NCI-H1436 treated with DMSO at 0.1 percent for 48 hours (cell line): ENCODE data around the gene CCDC60.

Experiments used
- DNase-seq: peaks from one replicate; lab custom pipeline; 2025; lab: John Stamatoyannopoulos, UW

Gene CCDC60

DNA sequence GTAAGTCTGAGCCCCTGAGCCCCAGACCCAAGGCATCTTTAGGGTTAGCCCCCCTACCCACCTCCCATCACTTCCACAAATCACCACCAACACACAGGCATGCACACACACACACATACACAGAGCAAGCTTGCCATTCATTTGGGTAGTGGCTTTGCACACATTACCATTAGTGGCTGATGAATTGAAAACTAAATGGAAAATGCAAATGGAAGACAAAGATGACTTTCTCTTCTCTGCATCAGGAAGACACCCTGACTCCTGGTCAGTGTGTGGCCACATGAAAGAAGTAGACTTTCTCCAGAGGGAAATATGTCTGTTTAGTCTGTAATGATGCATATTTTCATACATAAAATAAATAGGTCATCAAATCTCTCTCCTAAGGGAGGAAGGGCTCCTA lies 55.2 kb downstream of the CCDC60 start:
- DNase-seq = no peak

DNA sequence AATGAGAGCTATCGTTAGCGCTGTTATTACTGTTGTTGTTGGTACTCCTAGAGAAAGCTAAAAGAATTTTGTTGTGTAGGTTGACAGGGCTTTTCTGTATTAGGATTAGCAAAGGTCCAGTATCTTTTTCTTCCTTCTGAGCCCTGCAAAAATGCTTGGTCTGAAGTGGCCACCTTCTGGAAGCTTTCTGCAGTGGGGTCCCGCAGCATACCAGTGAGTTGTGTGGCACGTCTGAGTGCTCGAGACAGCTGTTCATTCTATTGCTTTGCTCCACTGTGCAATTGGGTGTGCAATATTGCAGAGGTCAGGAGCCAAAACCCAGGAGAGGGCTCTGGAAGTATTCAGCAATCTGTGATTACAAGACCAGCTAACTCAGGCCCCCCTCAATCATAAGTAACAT lies 57.1 kb downstream of the CCDC60 start:
- DNase-seq = no peak

DNA sequence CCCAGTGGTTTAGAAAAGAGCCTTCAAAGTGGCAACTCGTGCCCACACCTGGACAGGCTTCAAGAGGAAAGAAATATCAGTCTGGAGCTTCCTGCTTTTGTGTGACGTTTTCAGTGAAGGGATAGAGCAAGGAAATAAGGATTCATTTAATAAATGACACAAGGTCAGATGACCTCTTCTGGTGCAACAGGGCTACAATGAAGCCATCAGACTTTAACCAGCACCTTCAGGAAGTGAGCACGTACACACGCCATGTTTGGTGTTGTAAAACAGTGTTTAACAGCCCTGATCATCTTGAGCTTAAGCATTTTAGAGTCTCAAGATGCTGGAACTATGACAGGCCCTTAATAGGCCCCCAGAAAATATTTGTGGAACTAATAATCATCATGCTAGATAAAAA lies 59.1 kb downstream of the CCDC60 start:
- DNase-seq = no peak

DNA sequence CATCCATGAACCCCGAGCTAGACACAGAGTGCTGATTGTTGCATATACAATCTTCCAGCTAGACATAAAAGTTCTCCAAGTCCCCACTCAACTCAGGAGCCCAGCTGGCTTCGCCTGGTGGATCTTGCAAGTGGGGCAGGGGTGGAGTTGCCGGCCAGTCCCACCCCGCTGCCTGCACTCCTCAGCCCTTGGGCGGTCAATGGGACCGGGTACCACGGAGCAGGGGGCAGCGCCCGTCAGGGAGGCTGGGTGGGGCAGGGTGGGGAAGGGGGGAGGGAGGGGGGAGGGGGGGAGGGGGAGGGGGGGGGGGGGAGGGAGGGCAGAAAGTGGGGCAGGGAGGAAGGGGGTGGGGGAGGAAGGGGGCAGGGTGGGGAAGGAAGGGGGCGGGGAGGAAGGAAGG lies 63.0 kb downstream of the CCDC60 start:
- DNase-seq = no peak

DNA sequence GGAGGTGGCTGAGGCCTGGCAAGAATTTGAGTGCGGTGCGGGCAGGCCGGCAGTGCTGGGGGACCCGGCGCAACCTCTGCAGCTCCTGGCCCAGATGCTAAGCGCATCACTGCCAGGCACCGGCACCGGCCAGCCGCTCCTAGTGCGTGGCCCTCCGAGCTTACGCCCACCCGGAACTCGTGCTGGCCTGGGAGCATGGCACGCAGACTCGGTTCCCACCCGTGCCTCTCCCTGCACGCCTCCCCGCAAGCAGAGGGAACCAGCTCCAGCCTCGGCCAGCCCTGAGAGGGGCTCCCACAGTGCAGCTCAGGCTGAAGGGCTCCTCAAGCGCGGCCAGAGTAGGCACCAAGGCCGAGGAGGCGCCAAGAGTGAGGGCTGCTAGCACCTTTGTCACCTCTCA lies 63.7 kb downstream of the CCDC60 start:
- DNase-seq = no peak

GRCh38 chr12:119399301-119399700 lies 64.8 kb downstream of the CCDC60 start:
- DNase-seq = no peak

DNA sequence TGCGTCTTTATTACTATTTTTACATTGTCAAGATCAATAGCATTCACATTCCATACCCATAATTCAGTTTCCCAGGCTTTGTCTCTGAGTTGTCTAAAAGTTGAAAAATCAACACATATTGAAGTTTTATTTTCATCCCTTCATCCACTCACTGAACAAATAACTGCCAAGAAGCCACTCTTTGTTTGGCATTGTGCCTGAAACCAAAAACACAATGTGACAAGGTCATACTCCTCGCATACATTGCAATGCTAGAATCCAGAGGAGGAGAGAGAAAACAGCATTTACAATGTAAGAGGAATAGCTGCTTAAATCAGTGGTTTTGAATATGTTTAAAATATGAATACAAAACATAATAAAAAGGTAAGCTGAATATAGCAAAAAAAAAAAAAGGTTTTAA lies 71.8 kb downstream of the CCDC60 start:
- DNase-seq = no peak

GRCh38 chr12:119406811-119407210 lies 72.3 kb downstream of the CCDC60 start:
- DNase-seq = no peak

DNA sequence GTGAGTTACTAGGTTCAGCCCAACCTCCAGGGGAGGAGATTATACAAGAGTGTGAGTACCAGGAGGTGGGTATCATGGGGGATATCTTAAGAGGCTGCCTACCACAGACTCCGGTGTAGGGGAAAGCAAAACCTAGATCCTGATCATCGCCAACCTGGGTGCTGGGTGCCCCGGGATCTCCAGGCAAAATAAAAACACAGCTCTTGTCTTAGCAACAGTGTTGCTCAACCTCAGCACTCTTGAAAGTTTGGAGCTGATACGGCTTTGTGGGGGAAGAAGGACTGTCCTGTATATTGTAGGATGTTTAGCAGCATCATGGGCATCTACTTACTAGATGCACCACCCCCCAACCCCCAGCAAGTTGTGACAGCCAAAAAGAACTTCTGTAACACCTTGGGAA lies 74.5 kb downstream of the CCDC60 start:
- DNase-seq = no peak

DNA sequence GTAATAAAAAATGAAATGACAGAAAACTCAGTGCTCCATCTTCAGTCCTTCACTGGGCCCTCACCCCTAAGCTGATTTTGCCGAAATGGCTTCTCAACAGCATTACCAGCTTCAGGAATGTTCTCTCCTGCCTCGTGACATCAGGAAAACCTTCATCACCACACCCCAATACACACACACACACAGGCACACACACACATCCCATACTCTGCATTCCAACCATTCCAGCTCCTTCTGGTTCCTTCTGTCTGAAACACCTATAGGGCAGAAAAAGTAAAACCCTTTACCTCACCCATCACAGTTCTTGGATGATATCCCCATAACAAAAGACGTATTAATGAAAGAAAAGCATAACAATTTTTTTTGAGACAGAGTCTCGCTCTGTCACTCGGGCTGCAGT lies 75.9 kb downstream of the CCDC60 start:
- no peak for DNase-seq

GRCh38 chr12:119412306-119412705 lies 77.8 kb downstream of the CCDC60 start:
- DNase-seq = no peak

DNA sequence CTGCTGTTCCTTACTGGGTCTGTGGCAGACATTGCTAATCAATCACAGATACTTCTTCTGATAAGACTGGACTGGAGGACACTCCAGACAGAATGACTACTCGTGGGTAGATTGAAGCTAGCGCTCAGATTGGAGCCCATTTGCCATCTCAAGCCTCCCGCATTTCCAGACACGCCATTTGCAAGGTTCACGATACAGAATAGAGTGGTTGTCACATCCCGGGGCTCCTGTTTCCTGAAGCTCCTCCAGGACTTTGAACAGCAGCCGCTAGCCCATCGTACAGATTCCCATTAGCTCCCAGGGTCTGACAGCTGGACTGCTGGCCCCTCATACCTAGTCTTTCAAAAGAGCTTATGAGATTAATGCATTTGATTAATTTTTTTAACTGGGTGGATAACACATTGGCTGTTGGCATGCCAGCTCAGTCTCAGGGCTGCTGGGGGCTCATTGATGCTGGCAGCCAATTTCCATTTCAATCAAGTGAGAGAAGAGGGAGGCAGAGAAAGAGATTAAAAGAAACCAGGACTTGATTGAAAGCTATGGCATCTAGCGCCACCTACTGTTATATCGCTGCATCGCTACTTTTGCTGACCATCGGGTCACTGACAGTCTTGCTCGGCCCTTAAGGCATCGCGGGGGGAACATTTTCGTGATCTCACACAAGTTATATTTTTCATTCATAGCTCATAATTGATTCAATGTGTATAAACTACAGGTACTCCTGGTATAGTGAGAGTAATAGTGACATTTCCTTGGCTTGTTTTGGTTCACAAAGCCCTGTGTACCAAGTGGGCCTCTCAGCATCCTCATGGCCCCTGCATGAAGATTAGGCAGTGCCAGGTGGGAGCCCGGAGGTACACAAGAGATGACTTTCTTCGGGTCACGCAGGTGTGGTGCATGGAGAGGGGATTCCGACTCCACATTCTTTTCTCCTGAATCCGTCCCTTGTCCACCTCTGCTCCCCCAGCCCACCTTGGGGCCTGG lies 78.6 kb downstream of the CCDC60 start:
- DNase-seq = peak; percentile 14

DNA sequence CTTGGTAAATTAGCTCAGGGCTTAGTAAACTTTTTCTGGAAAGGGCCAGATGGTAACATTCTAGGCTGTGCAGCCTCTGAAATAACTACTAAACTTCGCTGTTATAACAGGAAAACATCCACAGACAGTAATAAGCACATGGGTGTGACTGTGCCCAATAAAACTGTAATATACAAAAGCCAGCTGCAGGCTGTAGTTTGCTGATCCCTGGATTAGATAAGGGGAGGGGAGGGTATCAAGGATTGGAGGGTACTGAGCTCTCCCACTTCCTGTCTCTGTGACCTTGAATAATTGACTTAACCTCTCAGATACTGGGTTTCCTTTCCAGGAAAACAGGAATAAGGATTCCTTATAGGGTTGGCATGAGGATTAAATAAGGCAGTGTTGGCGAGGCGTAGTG lies 81.2 kb downstream of the CCDC60 start:
- DNase-seq = no peak

GRCh38 chr12:119417440-119417839 lies 82.9 kb downstream of the CCDC60 start:
- no peak for DNase-seq

GRCh38 chr12:119419381-119419780 lies 84.9 kb downstream of the CCDC60 start:
- no peak for DNase-seq

GRCh38 chr12:119423285-119423684 lies 88.8 kb downstream of the CCDC60 start:
- DNase-seq = no peak

GRCh38 chr12:119425623-119426022 lies 91.1 kb downstream of the CCDC60 start:
- DNase-seq = no peak

GRCh38 chr12:119431151-119431550 lies 96.6 kb downstream of the CCDC60 start:
- DNase-seq = no peak

DNA sequence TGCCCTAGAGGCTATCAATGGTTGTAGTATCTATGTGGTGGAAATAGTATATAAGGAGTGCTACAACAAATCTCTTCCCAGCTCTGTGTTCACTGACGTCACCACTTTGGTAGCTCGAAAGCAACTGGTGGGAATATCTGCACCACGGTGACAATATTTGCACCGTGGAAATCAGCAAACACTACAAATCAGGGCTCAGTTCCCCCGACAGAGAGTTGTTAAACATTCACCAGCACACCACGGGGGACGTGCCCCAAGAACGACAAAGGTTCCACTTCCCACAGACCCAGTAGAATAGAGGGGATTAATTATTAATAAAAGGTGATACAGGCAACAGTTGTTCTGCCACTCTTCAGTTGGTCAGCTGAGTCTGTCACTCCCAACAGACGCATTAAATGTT lies 98.4 kb downstream of the CCDC60 start:
- DNase-seq = no peak

GRCh38 chr12:119440803-119441360 lies 106.4 kb downstream of the CCDC60 start:
- DNase-seq = no peak

- DNase-seq = no peak
These were observed 110.0 kb downstream of the CCDC60 start for GRCh38 chr12:119444462-119445044.

- DNase-seq = no peak
These were observed 111.9 kb downstream of the CCDC60 start for GRCh38 chr12:119446459-119446858.

DNA sequence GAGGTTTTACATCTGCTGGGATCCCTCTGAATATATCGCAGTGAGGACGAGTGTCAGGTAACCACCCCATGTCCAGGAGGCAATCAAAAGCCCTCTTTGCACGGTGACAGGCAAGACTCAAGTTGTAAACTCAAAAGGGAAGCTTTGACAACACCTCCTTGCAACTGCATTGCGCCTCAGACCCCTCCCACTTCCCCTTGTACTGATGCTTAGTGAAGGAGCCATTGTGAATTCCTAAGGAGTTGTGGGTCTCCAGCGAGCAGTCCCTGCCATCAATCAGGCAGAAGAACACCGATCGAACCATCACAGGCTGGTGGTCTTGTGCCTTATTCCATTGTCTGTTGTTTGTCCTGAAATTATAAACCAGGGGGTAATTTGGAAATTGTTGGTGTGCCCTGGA lies 112.6 kb downstream of the CCDC60 start:
- no peak for DNase-seq
